Nephron progenitor cell (in vitro differentiated cells): Measurements from ENCODE around the gene ARHGAP12.

Experiments used
- DNase-seq: peaks from one replicate; pipeline ENCODE4 v3.0.0; 2021
- H3K27ac Mint-ChIP-seq: 2 replicates; pipeline ENCODE4 v1.8.0; 2021; ENCODE audit warnings: mild to moderate bottlenecking, moderate library complexity, mixed read lengths
- H3K27me3 Mint-ChIP-seq: 2 replicates; pipeline ENCODE4 v1.8.0; 2021; ENCODE audit warnings: mild to moderate bottlenecking, low read depth, mixed read lengths; ENCODE audit not compliant: poor library complexity
- H3K36me3 Mint-ChIP-seq: 2 replicates; pipeline ENCODE4 v1.8.0; 2021; ENCODE audit warnings: low read depth, mixed read lengths
- H3K4me1 Mint-ChIP-seq: 2 replicates; pipeline ENCODE4 v1.8.0; 2021; ENCODE audit warnings: mixed read lengths
- H3K4me3 Mint-ChIP-seq: 2 replicates; pipeline ENCODE4 v1.8.0; 2021; ENCODE audit warnings: mild to moderate bottlenecking, moderate library complexity, mixed read lengths
- H3K9me3 Mint-ChIP-seq: 2 replicates; pipeline ENCODE4 v1.8.0; 2021; ENCODE audit warnings: mild to moderate bottlenecking, moderate library complexity, mixed read lengths
- TF ChIP-seq, protein P1 (sequence below): fragments of 200-600 bp; sonication (generic); IDR thresholded peaks from 2 replicates; pipeline ENCODE4 v1.5.0; 2021; ENCODE audit warnings: antibody characterized with exemption

Gene ARHGAP12

DNA sequence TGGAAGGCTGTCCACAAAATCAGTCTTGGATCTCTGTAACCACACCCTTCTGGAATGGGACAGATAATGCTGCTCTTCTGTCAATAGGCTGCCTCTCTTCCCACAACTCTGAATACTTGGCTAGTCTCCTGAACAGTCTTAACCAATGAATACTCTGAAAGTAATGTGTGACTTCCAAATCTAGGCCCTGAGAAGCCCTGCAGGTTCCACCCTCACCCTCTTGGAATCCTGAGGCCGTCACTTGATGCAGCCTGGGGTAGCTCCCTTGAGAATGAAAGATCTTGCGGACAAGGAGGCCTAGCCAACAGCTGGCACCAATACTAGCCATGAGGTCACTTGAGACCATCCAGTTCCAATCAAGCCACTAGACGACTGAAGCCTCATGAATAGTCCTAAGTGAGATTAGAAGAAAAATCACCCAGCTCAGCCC lies 109.2 kb downstream of the ARHGAP12 start:
- TF ChIP-seq, protein P1, sequence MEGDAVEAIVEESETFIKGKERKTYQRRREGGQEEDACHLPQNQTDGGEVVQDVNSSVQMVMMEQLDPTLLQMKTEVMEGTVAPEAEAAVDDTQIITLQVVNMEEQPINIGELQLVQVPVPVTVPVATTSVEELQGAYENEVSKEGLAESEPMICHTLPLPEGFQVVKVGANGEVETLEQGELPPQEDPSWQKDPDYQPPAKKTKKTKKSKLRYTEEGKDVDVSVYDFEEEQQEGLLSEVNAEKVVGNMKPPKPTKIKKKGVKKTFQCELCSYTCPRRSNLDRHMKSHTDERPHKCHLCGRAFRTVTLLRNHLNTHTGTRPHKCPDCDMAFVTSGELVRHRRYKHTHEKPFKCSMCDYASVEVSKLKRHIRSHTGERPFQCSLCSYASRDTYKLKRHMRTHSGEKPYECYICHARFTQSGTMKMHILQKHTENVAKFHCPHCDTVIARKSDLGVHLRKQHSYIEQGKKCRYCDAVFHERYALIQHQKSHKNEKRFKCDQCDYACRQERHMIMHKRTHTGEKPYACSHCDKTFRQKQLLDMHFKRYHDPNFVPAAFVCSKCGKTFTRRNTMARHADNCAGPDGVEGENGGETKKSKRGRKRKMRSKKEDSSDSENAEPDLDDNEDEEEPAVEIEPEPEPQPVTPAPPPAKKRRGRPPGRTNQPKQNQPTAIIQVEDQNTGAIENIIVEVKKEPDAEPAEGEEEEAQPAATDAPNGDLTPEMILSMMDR, result no peak
- no peak for DNase-seq
- H3K4me1 Mint-ChIP-seq, result no peaks in the 10 kb centered on the region
- no peak overlapping the region for H3K4me3 Mint-ChIP-seq
- peaks cover 25% of the 10 kb centered on the region for H3K36me3 Mint-ChIP-seq
- H3K27ac Mint-ChIP-seq, result peak overlapping the region; percentile 87
- no peaks in the 10 kb centered on the region for H3K27me3 Mint-ChIP-seq
- H3K9me3 Mint-ChIP-seq, result no peaks in the 10 kb centered on the region

DNA sequence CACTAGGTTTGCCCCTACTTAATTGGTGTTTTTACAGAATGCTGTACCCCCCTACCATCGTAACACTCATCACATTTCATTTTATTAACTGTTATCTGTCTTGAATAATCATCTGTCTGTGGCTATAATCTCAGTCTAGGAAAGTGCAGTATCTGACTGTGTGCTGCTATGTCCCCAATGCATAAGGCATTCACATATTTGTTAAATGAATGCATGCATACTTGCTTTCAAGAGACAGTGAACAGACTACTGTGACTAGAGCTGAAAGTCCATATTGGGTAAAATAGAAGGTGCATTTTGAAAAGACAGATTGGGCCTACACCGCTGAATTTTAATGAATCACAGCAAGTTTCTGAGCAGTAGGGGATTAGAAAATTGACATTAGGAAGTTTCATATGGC lies 112.3 kb downstream of the ARHGAP12 start:
- TF ChIP-seq, protein P1, result no peak
- Mint-ChIP-seq H3K9me3 (no peaks in the 10 kb centered on the region), H3K4me1 (no peaks in the 10 kb centered on the region), H3K36me3 (peaks cover 24% of the 10 kb centered on the region), H3K4me3 (no peak overlapping the region), H3K27ac (no peak overlapping the region), H3K27me3 (no peaks in the 10 kb centered on the region)
- DNase-seq, result no peak

- H3K4me1 Mint-ChIP-seq, result peaks cover 6% of the 10 kb centered on the region
- TF ChIP-seq, protein P1, result peak; percentile 59
- no peaks in the 10 kb centered on the region for H3K27me3 Mint-ChIP-seq
- DNase-seq, result peak; percentile 1
- H3K36me3 Mint-ChIP-seq, result peaks cover 30% of the 10 kb centered on the region
- no peaks in the 10 kb centered on the region for H3K9me3 Mint-ChIP-seq
- H3K4me3 Mint-ChIP-seq, result no peak overlapping the region
- no peak overlapping the region for H3K27ac Mint-ChIP-seq
Observed at GRCh38 chr10:31808258-31809218, 120.1 kb downstream of the ARHGAP12 start.

GRCh38 chr10:31804352-31804810 lies 124.2 kb downstream of the ARHGAP12 start:
- TF ChIP-seq, protein P1, result no peak
- Mint-ChIP-seq H3K27me3 (no peaks in the 10 kb centered on the region), H3K9me3 (no peaks in the 10 kb centered on the region), H3K4me3 (no peak overlapping the region), H3K36me3 (peaks cover 33% of the 10 kb centered on the region), H3K27ac (peak overlapping the region; percentile 77), H3K4me1 (peaks cover 6% of the 10 kb centered on the region)
- DNase-seq, result no peak

DNA sequence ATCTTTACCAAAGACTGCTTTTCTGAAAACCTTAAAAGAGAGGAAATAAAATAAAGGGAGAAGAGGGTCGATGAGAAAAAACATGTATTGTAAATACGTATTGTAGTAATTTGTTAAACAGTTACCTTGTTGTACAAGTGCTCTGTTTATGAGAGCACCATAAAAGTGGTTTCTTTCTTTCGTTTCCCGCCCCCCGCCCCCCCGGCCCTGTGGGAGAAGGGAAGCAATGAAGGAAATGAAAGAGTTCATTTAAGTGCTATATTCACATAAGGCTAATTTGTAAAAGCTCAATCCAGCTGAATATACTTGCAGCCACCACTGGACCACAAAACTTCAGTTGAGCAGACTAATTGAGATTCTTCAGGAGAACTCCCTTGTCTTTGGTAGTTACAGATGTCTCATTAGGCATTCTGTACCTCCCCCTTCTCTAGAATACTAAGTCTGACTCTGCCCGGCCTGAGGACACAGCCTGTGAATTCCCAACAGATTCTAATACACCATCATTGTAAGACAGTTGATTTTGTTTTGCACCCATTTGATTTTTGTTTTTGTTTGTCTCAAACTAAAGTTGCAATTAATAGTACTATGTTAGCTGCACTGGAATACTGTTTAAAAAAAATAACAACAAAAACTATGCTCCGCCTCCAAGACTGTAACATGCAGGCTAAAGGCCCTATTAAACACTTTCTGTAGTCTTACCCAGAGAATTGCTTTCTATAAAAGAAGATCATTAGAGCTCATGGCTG lies 124.9 kb downstream of the ARHGAP12 start:
- TF ChIP-seq, protein P1, result no peak
- Mint-ChIP-seq H3K27ac (peak overlapping the region; percentile 77), H3K4me1 (peaks cover 6% of the 10 kb centered on the region), H3K9me3 (no peaks in the 10 kb centered on the region), H3K4me3 (no peak overlapping the region), H3K27me3 (no peaks in the 10 kb centered on the region), H3K36me3 (peaks cover 28% of the 10 kb centered on the region)
- no peak for DNase-seq
